Liver (tissue), 3 donors: Measurements from ENCODE around the gene IL2.

Experiments used
- HNF4A ChIP-seq, 2 donors: conservative IDR thresholded peaks; 2 replicates each; pipeline ENCODE4 v1.6.1; 2016; ENCODE audit warnings: antibody characterized with exemption in 2 of 2, mild to moderate bottlenecking in 2 of 2
- RAD21 ChIP-seq, 2 donors: IDR thresholded peaks; 2 replicates each; pipeline ENCODE4 v1.6.1; 2016; ENCODE audit warnings: antibody characterized with exemption in 2 of 2, mild to moderate bottlenecking in 2 of 2
- SP1 ChIP-seq: IDR thresholded peaks from 2 replicates; pipeline ENCODE4 v1.6.1; 2018; ENCODE audit warnings: antibody characterized with exemption, mild to moderate bottlenecking
- TAF1 ChIP-seq: conservative IDR thresholded peaks from 2 replicates; pipeline ENCODE4 v1.6.1; 2016; ENCODE audit warnings: antibody characterized with exemption, mild to moderate bottlenecking
- TF ChIP-seq, protein P1 (sequence below): fragments of 150-350 bp; IDR thresholded peaks from 2 replicates; pipeline ENCODE4 v1.5.1; 2017; ENCODE audit warnings: improper control_type of control experiment, low read depth, low read length; ENCODE audit not compliant: missing input control
- donor health status: healthy.
- donor health status: healthy.

DNA sequence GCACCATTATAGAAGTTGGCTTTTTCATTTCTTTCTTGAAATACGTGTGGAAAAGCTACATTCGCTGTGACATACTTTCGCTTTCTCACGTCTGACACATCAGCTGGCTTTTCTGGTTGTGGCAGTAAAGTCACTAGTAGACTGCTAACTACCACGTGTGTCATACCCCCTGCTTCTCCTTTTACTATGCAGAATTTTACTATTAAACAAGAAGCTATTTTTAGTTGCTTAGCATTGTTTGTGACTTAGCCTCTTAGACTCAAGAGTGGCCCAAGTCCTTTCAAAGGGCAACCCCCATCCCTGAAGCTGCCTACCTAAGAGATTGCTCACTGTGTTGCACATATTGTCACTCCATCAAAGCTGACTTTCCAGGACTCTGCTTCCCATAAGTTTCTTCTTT is 2.1 kb upstream of the IL2 start:
- no peak for TF ChIP-seq RAD21 (IDR thresholded peaks at IDR 0.05)
- TF ChIP-seq SP1, result no peak
- TF ChIP-seq, protein P1, sequence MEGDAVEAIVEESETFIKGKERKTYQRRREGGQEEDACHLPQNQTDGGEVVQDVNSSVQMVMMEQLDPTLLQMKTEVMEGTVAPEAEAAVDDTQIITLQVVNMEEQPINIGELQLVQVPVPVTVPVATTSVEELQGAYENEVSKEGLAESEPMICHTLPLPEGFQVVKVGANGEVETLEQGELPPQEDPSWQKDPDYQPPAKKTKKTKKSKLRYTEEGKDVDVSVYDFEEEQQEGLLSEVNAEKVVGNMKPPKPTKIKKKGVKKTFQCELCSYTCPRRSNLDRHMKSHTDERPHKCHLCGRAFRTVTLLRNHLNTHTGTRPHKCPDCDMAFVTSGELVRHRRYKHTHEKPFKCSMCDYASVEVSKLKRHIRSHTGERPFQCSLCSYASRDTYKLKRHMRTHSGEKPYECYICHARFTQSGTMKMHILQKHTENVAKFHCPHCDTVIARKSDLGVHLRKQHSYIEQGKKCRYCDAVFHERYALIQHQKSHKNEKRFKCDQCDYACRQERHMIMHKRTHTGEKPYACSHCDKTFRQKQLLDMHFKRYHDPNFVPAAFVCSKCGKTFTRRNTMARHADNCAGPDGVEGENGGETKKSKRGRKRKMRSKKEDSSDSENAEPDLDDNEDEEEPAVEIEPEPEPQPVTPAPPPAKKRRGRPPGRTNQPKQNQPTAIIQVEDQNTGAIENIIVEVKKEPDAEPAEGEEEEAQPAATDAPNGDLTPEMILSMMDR, result no peak
- TF ChIP-seq HNF4A (conservative IDR thresholded peaks at IDR 0.05), result no peak
- TF ChIP-seq TAF1, result no peak
